GM18867 (cell line): Measurements from ENCODE around the gene ANKS1B.
"Not testable (repeated sequence)": the region's sequence is repeated elsewhere in the genome, so short reads cannot be mapped to it uniquely, and the experiment has no call there.

Experiments used
- ATAC-seq: cut with Tn5 transposase; IDR thresholded peaks from one replicate; pipeline ENCODE4 v1.9.1; 2021; ENCODE audit warnings: mild to moderate bottlenecking, moderate library complexity; ENCODE audit not compliant: unreplicated experiment

The ANKS1B gene

GRCh38 chr12:98803468-98804209 is 1181.1 kb downstream of the ANKS1B start:
- ATAC-seq = no peak

GRCh38 chr12:98799822-98800221 is 1184.9 kb downstream of the ANKS1B start:
- ATAC-seq = no peak

- no peak for ATAC-seq
Observed at GRCh38 chr12:98799146-98799810, 1185.5 kb downstream of the ANKS1B start.

- ATAC-seq = no peak
Observed at GRCh38 chr12:98797200-98797599, 1187.5 kb downstream of the ANKS1B start.

- ATAC-seq = no peak
Observed at GRCh38 chr12:98796745-98797144, 1188.0 kb downstream of the ANKS1B start.

- ATAC-seq = no peak
Observed at GRCh38 chr12:98793121-98793520, 1191.6 kb downstream of the ANKS1B start.

GRCh38 chr12:98791406-98791805 is 1193.3 kb downstream of the ANKS1B start:
- ATAC-seq = no peak

- no peak for ATAC-seq
Observed at GRCh38 chr12:98788396-98788795, 1196.3 kb downstream of the ANKS1B start.

- ATAC-seq = no peak
Observed at GRCh38 chr12:98786653-98787052, 1198.1 kb downstream of the ANKS1B start.

- ATAC-seq = no peak
Observed at GRCh38 chr12:98783420-98783819, 1201.3 kb downstream of the ANKS1B start.

- no peak for ATAC-seq
Observed at GRCh38 chr12:98780261-98780660, 1204.5 kb downstream of the ANKS1B start.

GRCh38 chr12:98772818-98773217 is 1211.9 kb downstream of the ANKS1B start:
- no peak for ATAC-seq

- ATAC-seq = no peak
Observed at GRCh38 chr12:98771811-98772752, 1212.7 kb downstream of the ANKS1B start.

GRCh38 chr12:98770230-98770629 is 1214.5 kb downstream of the ANKS1B start:
- no peak for ATAC-seq

- ATAC-seq = no peak
Observed at GRCh38 chr12:98769068-98769467, 1215.7 kb downstream of the ANKS1B start.

GRCh38 chr12:98767248-98767647 is 1217.5 kb downstream of the ANKS1B start:
- ATAC-seq = no peak

GRCh38 chr12:98763656-98764055 is 1221.1 kb downstream of the ANKS1B start:
- ATAC-seq = no peak

GRCh38 chr12:98758331-98758730 is 1226.4 kb downstream of the ANKS1B start:
- ATAC-seq = no peak

GRCh38 chr12:98757455-98757854 is 1227.3 kb downstream of the ANKS1B start:
- ATAC-seq = no peak

- ATAC-seq = not testable (repeated sequence)
Observed at GRCh38 chr12:98755855-98756254, 1228.9 kb downstream of the ANKS1B start.

GRCh38 chr12:98754095-98754494 is 1230.6 kb downstream of the ANKS1B start:
- ATAC-seq = peak; percentile 99
